Measurements from ENCODE around the gene MOV10L1.

The MOV10L1 gene

DNA sequence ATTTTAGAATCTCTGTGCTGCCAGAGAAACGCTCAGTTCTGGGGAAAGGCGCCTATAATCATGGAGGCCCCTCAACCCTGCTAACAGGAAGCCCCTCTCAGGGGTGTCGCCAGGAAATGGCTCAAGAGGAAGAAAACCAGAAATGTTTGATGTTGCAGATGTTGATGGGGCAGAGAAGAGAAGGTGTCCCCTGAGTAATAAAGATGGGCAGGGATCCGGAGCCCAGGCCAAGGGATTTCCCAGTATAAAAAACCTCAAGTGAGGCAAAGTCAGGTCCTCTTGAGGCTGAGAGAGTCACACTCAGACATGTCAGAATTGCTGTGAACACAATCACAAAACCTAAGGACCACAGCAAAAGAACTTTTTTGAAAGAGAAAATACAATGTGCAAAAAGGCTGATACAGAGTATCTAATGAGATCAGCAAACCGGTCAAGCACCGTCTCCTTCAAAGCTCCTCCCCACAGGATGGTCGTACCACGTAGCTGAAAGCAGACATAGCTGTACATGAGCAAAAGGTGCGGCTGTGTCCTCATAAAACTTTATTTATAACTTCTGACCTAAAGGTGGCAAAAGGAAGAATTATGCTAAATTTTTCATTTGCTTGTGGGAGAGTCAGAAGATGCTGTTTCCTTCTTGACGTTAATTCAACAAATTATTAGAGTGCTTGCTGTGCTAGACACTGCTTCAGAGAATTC lies 12.2 kb downstream of the MOV10L1 start:
- H3K79me1 ChIP-seq (ENCODE audit: low read length): no peaks in the 10 kb centered on the region
- H3K4me2 ChIP-seq (ENCODE audit: low read length): no peak overlapping the region
- H3K27me3 ChIP-seq (ENCODE audit: insufficient read depth, low read length, poor library complexity): no peaks in the 10 kb centered on the region
- no peak overlapping the region for H4K5ac ChIP-seq (ENCODE audit: low read length)
- no peaks in the 10 kb centered on the region for H3K4me1 ChIP-seq (ENCODE audit: control insufficient read depth, low read depth, low read length)
- H2AK5ac ChIP-seq (ENCODE audit: low read length): no peak overlapping the region
- H3K9ac ChIP-seq (ENCODE audit: low read length): no peak overlapping the region
- no peak overlapping the region for H4K8ac ChIP-seq (ENCODE audit: low read depth, low read length)
- no peak overlapping the region for H3K18ac ChIP-seq (ENCODE audit: low read length)
- H2BK15ac ChIP-seq (replicated peaks; ENCODE audit: low read depth): no peak overlapping the region
- no peak overlapping the region for H3K27ac ChIP-seq (ENCODE audit: low read depth, low read length)
- no peaks in the 10 kb centered on the region for H3K36me3 ChIP-seq (ENCODE audit: control insufficient read depth, insufficient read depth, low read length)
- DNase-seq: no peak
- no peak overlapping the region for H3K23ac ChIP-seq (ENCODE audit: low read length)
- no peak overlapping the region for H3K4ac ChIP-seq (ENCODE audit: low read depth, low read length)
- no peak overlapping the region for H3K56ac ChIP-seq (ENCODE audit: low read length)
- H2BK120ac ChIP-seq (ENCODE audit: low read depth, low read length): no peak overlapping the region
- no peak overlapping the region for H2BK5ac ChIP-seq (ENCODE audit: low read length)
- WGBS (ENCODE audit: extremely low coverage, insufficient coverage, low lambda C conversion rate): no CpG with 5 or more reads among the region's 10 CpGs
- H3K4me3 ChIP-seq (ENCODE audit: low read length): no peak overlapping the region
- no peaks in the 10 kb centered on the region for H3K79me2 ChIP-seq (ENCODE audit: control insufficient read depth, insufficient read depth, low read length)

DNA sequence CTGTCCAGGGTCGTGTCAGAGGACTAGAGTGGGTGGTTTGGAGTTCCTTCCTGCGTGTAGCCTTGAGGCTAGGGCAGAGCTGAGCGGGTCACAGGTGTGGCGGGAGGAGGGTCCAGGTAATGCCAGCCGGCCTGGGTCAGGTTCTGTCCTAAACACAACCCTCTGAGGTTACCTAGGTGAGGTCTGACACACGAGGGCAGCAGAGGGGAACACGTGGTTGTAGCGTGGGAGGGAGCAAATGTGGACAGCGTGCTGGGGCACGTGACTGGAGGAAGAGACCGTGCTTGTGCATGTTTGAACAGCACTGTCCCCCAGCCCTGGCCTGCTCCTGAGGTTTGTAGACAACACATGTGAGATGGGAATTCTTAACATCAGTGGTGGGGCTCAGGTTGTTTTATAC lies 13.1 kb downstream of the MOV10L1 start:
- no peaks in the 10 kb centered on the region for H3K4me1 ChIP-seq (ENCODE audit: control insufficient read depth, low read depth, low read length)
- no peaks in the 10 kb centered on the region for H3K27me3 ChIP-seq (ENCODE audit: insufficient read depth, low read length, poor library complexity)
- H3K4me3 ChIP-seq (ENCODE audit: low read length): no peak overlapping the region
- H4K5ac ChIP-seq (ENCODE audit: low read length): no peak overlapping the region
- no peaks in the 10 kb centered on the region for H3K79me1 ChIP-seq (ENCODE audit: low read length)
- H3K79me2 ChIP-seq (ENCODE audit: control insufficient read depth, insufficient read depth, low read length): no peaks in the 10 kb centered on the region
- no peak overlapping the region for H2BK15ac ChIP-seq (replicated peaks; ENCODE audit: low read depth)
- no peak overlapping the region for H3K4me2 ChIP-seq (ENCODE audit: low read length)
- no peak overlapping the region for H3K18ac ChIP-seq (ENCODE audit: low read length)
- no peak overlapping the region for H2BK120ac ChIP-seq (ENCODE audit: low read depth, low read length)
- no CpG with 5 or more reads among the region's 11 CpGs for WGBS (ENCODE audit: extremely low coverage, insufficient coverage, low lambda C conversion rate)
- H4K8ac ChIP-seq (ENCODE audit: low read depth, low read length): no peak overlapping the region
- no peak overlapping the region for H2AK5ac ChIP-seq (ENCODE audit: low read length)
- no peaks in the 10 kb centered on the region for H3K36me3 ChIP-seq (ENCODE audit: control insufficient read depth, insufficient read depth, low read length)
- H2BK5ac ChIP-seq (ENCODE audit: low read length): no peak overlapping the region
- H3K27ac ChIP-seq (ENCODE audit: low read depth, low read length): no peak overlapping the region
- no peak overlapping the region for H3K4ac ChIP-seq (ENCODE audit: low read depth, low read length)
- peak; percentile 37 for DNase-seq
- H3K56ac ChIP-seq (ENCODE audit: low read length): no peak overlapping the region
- H3K23ac ChIP-seq (ENCODE audit: low read length): no peak overlapping the region
- H3K9ac ChIP-seq (ENCODE audit: low read length): no peak overlapping the region

DNA sequence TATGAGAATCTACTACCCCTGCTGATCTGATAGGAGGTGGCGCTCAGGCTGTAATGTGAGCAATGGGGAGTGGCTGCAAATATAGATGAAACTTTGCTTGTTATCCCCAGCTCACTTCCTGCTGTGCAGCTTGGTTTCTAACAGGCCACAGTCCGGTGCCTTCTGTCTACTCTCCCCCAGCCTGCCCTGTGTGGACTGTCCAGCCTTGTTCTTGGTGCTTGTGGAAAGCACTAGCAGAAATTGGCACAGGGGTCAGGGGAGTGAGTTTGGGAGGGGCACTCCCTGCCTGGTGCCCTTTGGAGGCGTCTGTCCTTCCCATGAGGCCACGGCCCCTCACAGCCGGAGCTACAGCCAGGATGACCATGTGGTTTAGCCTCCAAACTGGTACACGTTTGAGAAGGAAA lies 14.3 kb downstream of the MOV10L1 start:
- H3K56ac ChIP-seq (ENCODE audit: low read length): no peak overlapping the region
- H3K79me2 ChIP-seq (ENCODE audit: control insufficient read depth, insufficient read depth, low read length): no peaks in the 10 kb centered on the region
- no peak overlapping the region for H3K27ac ChIP-seq (ENCODE audit: low read depth, low read length)
- H2AK5ac ChIP-seq (ENCODE audit: low read length): no peak overlapping the region
- WGBS (ENCODE audit: extremely low coverage, insufficient coverage, low lambda C conversion rate): no CpG with 5 or more reads among the region's 6 CpGs
- no peak overlapping the region for H2BK15ac ChIP-seq (replicated peaks; ENCODE audit: low read depth)
- H3K36me3 ChIP-seq (ENCODE audit: control insufficient read depth, insufficient read depth, low read length): no peaks in the 10 kb centered on the region
- no peak overlapping the region for H4K8ac ChIP-seq (ENCODE audit: low read depth, low read length)
- H3K23ac ChIP-seq (ENCODE audit: low read length): no peak overlapping the region
- no peak overlapping the region for H2BK5ac ChIP-seq (ENCODE audit: low read length)
- no peaks in the 10 kb centered on the region for H3K27me3 ChIP-seq (ENCODE audit: insufficient read depth, low read length, poor library complexity)
- H2BK120ac ChIP-seq (ENCODE audit: low read depth, low read length): no peak overlapping the region
- no peaks in the 10 kb centered on the region for H3K4me1 ChIP-seq (ENCODE audit: control insufficient read depth, low read depth, low read length)
- H3K79me1 ChIP-seq (ENCODE audit: low read length): no peaks in the 10 kb centered on the region
- H3K4me2 ChIP-seq (ENCODE audit: low read length): no peak overlapping the region
- H4K5ac ChIP-seq (ENCODE audit: low read length): no peak overlapping the region
- H3K18ac ChIP-seq (ENCODE audit: low read length): no peak overlapping the region
- DNase-seq: no peak
- no peak overlapping the region for H3K4me3 ChIP-seq (ENCODE audit: low read length)
- H3K9ac ChIP-seq (ENCODE audit: low read length): no peak overlapping the region
- H3K4ac ChIP-seq (ENCODE audit: low read depth, low read length): no peak overlapping the region

DNA sequence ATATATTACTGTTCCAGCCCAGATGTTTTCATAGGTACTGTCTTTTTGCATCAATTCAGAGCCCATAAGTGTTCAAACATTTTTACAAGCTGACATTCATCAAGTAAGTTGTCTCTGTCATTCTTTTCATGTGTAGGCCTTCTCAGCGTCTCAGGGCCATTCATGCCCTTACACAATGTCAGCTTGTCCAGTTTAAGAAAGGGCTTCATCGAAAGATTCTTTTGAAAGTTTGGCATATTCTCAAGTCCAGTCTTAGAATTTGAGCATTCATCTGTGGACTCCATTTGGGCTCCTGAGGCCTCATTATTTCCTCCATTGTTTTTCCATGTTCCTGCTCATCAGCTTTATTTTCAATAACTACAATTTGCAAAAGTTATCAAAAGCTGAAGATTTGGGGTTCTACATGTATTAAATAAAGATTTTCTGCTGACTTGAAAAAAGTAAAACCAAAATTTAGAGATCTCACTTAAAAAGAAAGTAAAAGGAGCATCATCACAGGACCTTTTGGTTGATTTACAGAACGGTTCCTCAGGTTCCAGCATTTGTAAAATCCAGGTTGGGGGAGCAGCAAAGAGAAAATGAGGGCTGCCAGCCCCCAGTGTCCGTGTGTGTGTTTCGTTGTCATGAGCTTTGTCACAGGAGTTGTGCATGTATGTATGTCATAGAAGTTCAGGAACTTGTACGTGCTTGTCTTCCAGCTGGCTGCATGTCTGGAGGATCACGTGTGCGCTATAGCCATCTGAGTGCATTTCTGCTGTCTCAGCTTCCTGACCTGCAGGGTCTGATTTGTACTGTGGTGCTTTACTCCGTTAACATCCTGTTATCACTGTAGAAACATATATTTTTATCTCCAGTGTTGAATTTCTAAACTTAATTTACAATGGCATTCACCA lies 15.6 kb downstream of the MOV10L1 start:
- no peaks in the 10 kb centered on the region for H3K79me2 ChIP-seq (ENCODE audit: control insufficient read depth, insufficient read depth, low read length)
- no peak overlapping the region for H3K23ac ChIP-seq (ENCODE audit: low read length)
- H3K36me3 ChIP-seq (ENCODE audit: control insufficient read depth, insufficient read depth, low read length): no peaks in the 10 kb centered on the region
- H4K5ac ChIP-seq (ENCODE audit: low read length): no peak overlapping the region
- H3K4me2 ChIP-seq (ENCODE audit: low read length): no peak overlapping the region
- H3K27ac ChIP-seq (ENCODE audit: low read depth, low read length): no peak overlapping the region
- H3K56ac ChIP-seq (ENCODE audit: low read length): no peak overlapping the region
- no peak overlapping the region for H3K4ac ChIP-seq (ENCODE audit: low read depth, low read length)
- H2BK5ac ChIP-seq (ENCODE audit: low read length): no peak overlapping the region
- no peak overlapping the region for H2AK5ac ChIP-seq (ENCODE audit: low read length)
- WGBS (ENCODE audit: extremely low coverage, insufficient coverage, low lambda C conversion rate): no CpG with 5 or more reads among the region's 9 CpGs
- H3K4me1 ChIP-seq (ENCODE audit: control insufficient read depth, low read depth, low read length): no peaks in the 10 kb centered on the region
- no peak overlapping the region for H3K4me3 ChIP-seq (ENCODE audit: low read length)
- no peak overlapping the region for H4K8ac ChIP-seq (ENCODE audit: low read depth, low read length)
- H3K79me1 ChIP-seq (ENCODE audit: low read length): no peaks in the 10 kb centered on the region
- no peak for DNase-seq
- H2BK120ac ChIP-seq (ENCODE audit: low read depth, low read length): no peak overlapping the region
- H3K9ac ChIP-seq (ENCODE audit: low read length): no peak overlapping the region
- no peak overlapping the region for H2BK15ac ChIP-seq (replicated peaks; ENCODE audit: low read depth)
- H3K18ac ChIP-seq (ENCODE audit: low read length): no peak overlapping the region
- no peaks in the 10 kb centered on the region for H3K27me3 ChIP-seq (ENCODE audit: insufficient read depth, low read length, poor library complexity)

DNA sequence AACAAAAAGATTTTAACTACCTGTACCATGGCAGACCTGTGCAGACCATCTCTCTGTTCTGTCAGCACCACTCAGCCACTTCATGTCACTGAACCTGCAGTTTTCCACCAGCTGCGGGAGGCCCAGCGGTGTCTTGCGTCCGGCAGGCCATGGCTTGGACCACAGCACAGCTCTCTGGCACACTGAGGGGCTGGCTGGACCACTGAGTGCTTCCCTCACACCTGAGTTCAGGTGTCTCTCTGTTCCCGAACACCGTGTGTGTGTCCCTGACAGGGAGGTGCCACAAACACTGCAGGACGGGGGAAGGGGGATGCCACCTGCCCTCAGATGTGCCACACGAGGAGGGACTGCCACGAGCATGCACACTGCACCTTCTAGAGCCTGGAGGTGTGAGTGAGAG lies 17.7 kb downstream of the MOV10L1 start:
- Histone ChIP-seq H3K4me3 (ENCODE audit: low read length) (no peak overlapping the region), H3K27ac (ENCODE audit: low read depth, low read length) (no peak overlapping the region), H3K23ac (ENCODE audit: low read length) (no peak overlapping the region), H3K4me2 (ENCODE audit: low read length) (no peak overlapping the region), H3K79me2 (ENCODE audit: control insufficient read depth, insufficient read depth, low read length) (no peaks in the 10 kb centered on the region), H3K36me3 (ENCODE audit: control insufficient read depth, insufficient read depth, low read length) (no peaks in the 10 kb centered on the region), H4K8ac (ENCODE audit: low read depth, low read length) (no peak overlapping the region), H2BK15ac (replicated peaks; ENCODE audit: low read depth) (no peak overlapping the region), H3K4me1 (ENCODE audit: control insufficient read depth, low read depth, low read length) (no peaks in the 10 kb centered on the region), H3K79me1 (ENCODE audit: low read length) (no peaks in the 10 kb centered on the region), H2BK120ac (ENCODE audit: low read depth, low read length) (no peak overlapping the region), H3K56ac (ENCODE audit: low read length) (no peak overlapping the region), H3K4ac (ENCODE audit: low read depth, low read length) (no peak overlapping the region), H2BK5ac (ENCODE audit: low read length) (no peak overlapping the region), H4K5ac (ENCODE audit: low read length) (no peak overlapping the region), H3K27me3 (ENCODE audit: insufficient read depth, low read length, poor library complexity) (no peaks in the 10 kb centered on the region), H2AK5ac (ENCODE audit: low read length) (no peak overlapping the region), H3K18ac (ENCODE audit: low read length) (no peak overlapping the region), H3K9ac (ENCODE audit: low read length) (no peak overlapping the region)
- no peak for DNase-seq
- no CpG with 5 or more reads among the region's 9 CpGs for WGBS (ENCODE audit: extremely low coverage, insufficient coverage, low lambda C conversion rate)

Measured in mesendoderm (in vitro differentiated cells).